ENCODE results near the gene POLR3B.

GRCh38 chr12:106493531-106493930 is 136.0 kb downstream of the POLR3B start:
- no peak for TF ChIP-seq JUN (IDR thresholded peaks at IDR 0.05; ENCODE audit: low read depth, low read length)
- TF ChIP-seq POLR2A (IDR thresholded peaks at IDR 0.05; ENCODE audit: control extremely low read depth in 1 of 2, low read depth in 2 of 2, low read length in 2 of 2): no peak
- TF ChIP-seq ASH2L (IDR thresholded peaks at IDR 0.05; ENCODE audit: low read length): no peak
- TF ChIP-seq, protein P1, sequence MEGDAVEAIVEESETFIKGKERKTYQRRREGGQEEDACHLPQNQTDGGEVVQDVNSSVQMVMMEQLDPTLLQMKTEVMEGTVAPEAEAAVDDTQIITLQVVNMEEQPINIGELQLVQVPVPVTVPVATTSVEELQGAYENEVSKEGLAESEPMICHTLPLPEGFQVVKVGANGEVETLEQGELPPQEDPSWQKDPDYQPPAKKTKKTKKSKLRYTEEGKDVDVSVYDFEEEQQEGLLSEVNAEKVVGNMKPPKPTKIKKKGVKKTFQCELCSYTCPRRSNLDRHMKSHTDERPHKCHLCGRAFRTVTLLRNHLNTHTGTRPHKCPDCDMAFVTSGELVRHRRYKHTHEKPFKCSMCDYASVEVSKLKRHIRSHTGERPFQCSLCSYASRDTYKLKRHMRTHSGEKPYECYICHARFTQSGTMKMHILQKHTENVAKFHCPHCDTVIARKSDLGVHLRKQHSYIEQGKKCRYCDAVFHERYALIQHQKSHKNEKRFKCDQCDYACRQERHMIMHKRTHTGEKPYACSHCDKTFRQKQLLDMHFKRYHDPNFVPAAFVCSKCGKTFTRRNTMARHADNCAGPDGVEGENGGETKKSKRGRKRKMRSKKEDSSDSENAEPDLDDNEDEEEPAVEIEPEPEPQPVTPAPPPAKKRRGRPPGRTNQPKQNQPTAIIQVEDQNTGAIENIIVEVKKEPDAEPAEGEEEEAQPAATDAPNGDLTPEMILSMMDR (IDR thresholded peaks at IDR 0.05; ENCODE audit: control extremely low read depth in 1 of 3, insufficient read depth in 1 of 3, low read depth in 1 of 3, low read length in 3 of 3): no peak
- TF ChIP-seq SP4 (IDR thresholded peaks at IDR 0.05; ENCODE audit: low read length): no peak
- TF ChIP-seq TBP (IDR thresholded peaks at IDR 0.05; ENCODE audit: low read depth, low read length): no peak
- no peak for TF ChIP-seq SP1 (IDR thresholded peaks at IDR 0.05; ENCODE audit: low read depth, low read length)
- no peak for TF ChIP-seq HDAC6 (IDR thresholded peaks at IDR 0.05; ENCODE audit: low read depth, low read length)
- no peak for TF ChIP-seq USF2 (IDR thresholded peaks at IDR 0.05; ENCODE audit: low read length)
- no peak for TF ChIP-seq BCL11A (IDR thresholded peaks at IDR 0.05; ENCODE audit: low read depth in 2 of 2, low read length in 2 of 2)

All from H1 (cell line).